ENCODE measurements around the gene CNKSR2.
A peak's percentile ranks its signal among the peaks of the same experiment; 100 is the strongest.
"Not testable (repeated sequence)": the region's sequence is repeated elsewhere in the genome, so short reads cannot be mapped to it uniquely, and the experiment has no call there.

CNKSR2 gene

DNA sequence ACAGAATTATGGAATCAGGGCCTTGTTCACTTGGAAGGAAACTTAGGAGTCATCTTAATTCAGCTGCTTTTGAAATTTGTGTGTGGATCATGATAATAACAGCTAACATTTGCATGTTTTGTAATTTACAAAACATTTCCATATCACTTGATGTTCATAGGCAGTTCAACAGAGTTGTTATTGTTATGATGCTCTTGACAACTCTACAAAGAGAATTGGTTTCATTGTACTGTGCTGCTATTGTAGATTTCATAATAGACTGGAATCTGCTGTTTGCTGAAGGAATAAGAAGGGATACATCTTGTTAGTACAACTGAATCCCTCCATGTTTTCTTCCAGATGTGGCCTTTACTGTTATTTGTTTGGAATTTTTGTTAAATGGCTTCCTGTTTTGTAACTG lies 83.5 kb downstream of the CNKSR2 start:
- DNase-seq = no peak

DNA sequence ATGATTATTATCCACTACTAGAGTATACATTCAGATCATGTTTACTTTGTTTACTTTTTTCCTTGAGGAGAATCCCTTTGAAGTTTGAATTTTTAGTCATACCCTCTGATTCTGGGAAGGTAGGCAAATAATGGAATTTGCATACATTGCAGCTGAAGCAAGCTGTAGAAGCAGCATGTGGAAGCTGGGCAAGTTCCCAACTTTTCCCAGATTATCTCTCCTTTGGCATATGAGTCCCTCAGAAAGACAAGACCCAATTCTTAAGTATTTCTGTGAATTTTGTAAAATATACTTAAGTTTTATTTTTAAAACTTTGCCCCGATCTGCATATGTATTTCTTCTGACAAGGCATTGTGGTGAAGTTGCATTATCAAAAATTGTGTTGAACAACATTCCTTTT lies 94.9 kb downstream of the CNKSR2 start:
- no peak for DNase-seq

DNA sequence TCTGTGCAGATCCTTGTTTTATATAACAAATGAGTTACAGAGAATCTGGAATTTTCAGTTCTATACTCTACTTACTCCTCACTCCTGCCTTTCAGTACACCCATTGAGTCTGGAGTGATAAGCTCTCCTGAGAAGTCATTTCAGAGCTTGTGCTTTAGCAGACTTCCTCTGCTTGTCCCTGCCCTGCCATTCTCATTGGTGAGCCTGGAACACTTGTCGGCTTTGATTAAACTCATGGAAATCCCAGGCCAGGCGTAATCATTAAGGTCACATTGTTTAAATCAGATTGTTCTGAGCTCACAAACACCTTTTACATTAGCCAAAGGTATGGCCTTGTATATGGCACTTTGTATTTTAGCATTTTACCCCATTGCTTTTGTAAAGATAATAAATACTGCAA lies 102.7 kb downstream of the CNKSR2 start:
- no peak for DNase-seq

DNA sequence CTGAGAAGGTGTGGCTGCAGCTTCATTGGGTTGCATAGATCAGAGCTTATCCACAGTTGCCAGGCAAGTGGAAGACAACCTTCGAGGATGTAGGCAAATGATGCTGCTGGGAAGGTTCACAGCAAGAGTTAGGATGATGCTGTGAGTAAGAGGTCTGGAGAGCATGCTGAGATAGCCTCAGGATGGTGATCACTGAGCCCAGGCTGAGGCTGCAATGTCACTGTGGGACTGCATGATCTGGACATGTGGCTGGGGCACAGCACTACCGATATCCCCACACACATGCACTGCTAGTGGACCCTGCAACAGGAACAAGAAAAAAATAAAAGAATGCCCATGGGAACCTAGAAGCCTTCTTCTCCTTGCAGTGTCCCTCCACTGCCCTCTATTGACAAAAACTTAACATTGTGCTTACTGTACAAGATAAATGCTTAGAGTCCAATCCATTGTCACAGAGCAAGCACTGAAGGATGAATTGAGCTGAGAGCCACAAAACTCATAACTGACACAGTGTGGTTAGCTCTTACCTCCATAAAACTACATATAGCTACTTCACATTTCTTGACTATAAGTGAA lies 105.6 kb downstream of the CNKSR2 start:
- peak; percentile 14 for DNase-seq

DNA sequence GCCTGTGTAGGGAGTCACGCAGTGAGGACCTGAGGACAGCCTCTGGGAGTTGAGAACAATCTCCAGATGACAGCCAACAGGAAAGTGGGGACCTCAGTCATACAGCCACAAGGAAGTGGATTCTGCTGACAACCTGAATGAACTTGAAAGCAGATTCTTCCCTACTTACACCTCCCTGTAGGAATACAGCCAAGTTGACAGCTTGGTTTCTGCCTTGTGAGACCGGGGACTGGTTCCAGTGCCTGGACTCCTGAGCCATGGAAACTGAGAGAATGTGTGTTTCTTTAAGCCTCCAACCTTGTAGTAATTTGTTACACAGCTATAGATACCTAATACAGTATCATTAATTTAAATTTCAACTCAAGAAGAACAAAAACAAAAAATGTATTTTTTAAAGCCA lies 107.5 kb downstream of the CNKSR2 start:
- no peak for DNase-seq

DNA sequence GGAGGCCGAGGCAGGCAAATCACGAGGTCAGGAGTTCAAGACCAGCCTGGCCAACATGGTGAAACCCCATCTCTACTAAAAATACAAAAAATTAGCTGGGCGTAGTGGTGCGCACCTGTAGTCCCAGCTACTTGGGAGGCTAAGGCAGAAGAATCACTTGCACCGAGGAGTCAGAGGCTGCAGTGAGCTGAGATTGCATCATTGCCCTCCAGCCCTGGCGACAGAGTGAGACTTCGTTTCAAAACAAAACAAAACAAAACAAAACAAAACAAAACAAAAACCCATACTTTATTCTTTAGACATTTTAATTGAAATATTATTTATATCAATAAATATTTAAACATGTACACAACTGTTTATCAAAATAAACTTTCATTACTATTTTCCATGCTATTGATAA lies 109.8 kb downstream of the CNKSR2 start:
- not testable (repeated sequence) for DNase-seq

DNA sequence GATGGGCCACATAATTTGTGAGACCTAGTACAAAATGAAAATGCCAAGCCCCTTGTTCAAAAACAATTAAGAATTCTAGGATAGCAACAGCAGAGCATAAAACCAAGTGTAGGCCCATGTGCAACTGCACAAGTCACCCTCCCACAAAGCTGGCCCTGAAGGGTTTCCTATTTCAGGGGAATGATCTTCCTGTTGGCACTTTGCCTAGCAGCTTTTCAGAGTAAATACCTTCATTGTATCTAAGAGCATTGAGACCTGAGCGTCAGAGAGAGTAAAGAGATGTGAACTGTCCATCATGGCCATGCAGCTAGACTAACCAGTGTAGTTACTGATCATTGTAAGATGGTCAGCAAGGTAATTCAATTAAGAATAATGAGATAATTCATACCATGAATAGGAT lies 113.6 kb downstream of the CNKSR2 start:
- no peak for DNase-seq

DNA sequence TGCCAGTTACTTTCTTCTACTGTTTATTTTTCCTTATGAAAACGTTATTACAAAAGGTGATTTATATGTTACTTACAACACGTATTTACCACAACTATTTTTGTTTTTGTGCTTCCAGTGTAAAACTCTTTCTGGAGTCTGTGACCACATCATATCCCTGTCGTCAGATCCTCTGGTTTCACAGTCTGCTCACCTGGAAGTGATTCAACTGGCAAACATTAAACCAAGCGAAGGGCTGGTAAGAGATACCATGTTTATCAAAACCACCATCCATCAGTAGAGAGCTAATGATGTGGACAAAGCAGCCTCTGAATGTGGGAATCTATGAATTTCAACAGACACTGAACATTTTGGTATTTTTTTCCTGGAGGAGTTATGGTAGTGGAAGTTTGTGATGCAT lies 116.1 kb downstream of the CNKSR2 start:
- DNase-seq = no peak

DNA sequence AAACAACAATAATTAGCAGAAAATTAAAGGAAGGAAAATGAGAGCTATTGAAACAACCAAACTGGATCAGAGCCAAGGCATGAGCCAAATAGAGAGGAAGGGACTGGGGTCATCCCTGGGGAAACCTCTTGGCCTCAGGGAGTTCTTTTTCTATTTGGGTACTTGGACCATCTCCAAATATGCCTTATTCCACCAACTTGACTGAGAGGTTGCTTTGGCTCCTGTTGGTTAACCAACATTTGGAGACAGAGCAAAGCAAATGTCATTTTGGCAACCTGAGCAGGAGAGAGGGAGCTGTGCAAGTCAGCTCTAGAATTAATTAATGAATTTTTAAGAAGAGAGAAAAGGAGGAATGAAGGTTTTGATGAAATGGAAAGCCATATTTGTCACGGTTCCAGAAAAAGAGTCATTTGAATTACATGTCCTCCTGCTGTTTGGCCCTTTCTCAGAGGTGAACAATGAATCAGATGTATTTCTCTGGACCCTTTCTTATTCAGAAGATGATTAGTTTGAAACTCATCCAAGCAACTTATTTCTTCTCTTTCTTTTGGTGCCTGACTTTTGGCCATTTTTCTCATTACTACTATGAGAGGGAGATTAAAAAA lies 119.1 kb downstream of the CNKSR2 start:
- no peak for DNase-seq

DNA sequence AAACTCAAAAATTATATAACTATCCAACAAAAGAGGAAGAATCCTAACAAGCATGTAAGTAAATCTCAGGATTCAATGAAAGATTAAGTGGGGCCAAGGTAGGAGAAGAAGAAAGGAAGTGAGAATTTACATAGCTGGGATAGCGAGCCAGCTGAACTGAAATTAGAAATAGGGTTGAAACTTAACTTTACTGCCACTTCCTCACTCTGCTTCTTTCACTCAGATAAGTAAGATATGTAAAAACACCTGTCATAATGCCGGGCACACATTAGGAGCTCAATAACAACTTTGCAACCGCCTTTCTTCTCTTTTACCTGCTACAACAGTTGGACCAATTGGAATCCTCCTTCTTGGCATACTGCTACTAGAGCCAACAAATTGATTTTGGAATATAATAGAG lies 129.4 kb downstream of the CNKSR2 start:
- DNase-seq = no peak

DNA sequence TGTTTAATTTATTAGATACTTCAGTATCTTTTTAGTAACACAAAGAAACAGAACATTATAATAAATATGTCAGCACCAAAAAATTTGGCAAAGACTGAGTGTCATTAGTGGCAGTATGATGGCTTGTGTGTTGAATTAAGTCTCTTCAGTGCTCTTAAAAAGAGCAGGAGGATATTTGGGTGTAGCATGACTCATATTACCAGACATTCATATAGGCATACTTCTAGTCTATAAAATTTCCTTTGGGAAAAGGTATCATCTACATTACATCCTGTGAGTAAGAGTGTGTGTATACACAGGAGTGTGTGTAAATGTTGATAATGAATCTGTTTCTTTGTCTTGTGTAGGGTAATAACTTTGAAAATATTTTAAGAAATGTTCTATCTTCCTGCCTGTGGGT lies 135.7 kb downstream of the CNKSR2 start:
- no peak for DNase-seq

DNA sequence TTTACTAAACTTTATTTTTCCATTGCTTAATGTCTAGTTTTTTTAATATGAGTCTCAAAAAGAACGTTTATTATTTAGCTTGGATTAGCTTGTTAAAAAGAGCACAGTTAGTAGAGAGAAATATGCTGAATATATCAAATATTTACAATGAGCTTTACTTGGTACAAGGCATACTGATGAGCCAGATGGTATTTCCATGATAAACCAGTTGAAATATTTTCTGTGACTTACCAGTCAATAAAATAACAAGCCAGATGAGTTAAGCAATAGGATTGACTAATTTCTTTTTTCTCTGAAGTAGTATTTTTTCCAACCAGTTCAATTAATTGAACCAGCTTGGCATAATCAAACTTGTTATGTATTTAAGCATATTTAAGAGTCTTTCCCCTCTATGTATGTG lies 149.8 kb downstream of the CNKSR2 start:
- DNase-seq = no peak

DNA sequence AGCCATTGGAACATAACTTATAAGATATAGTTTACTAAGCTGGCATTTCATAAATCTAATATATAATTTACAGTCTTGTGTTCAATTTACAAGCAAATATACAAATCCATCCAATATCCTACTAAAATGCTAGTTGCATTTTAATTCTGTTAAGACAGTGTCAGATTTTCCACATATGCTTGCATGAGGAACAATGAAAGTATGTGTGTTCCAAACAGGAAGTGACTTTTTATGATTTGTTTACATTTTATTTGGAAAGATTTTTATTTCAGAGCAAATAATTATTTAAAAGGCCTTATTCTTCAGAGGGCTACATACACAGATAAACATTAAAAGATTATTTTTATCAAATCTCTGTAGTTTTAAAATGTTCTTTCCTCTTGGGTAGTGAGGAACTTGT lies 153.9 kb downstream of the CNKSR2 start:
- no peak for DNase-seq

DNA sequence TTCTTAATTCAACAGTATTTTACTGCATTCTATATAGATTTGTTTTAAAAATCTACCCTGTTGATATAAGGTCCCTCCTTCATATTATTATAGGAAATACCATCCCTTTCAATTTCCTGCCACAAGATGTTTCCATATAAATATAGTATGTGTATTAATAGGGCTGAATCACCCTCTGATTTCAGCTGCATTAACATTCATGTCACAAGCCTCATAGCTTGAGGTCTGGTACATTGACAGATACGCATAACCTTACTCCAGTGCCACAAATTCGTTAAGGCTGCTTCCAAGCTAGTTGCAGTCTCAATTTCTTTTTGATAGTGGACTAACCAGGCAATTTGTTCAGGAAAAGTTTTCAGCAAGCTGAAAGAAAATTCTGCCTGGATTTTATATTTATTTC lies 155.6 kb downstream of the CNKSR2 start:
- DNase-seq = no peak

DNA sequence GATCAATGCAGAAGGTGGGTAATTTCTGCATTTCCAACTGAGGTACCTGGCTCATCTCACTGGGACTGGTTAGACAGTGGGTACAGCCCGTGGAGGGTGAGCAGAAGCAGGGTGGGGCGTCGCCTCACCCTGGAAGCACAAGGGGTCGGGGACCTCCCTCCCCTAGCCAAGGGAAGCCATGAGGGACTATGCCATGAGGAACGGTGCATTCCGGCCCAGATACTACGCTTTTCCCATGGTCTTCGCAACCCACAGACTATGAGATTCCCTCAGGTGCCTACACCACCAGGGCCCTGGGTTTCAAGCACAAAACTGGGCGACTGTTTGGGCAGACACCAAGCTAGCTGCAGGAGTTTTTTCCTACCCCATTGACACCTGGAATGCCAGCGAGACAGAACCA lies 170.4 kb downstream of the CNKSR2 start:
- not testable (repeated sequence) for DNase-seq

DNA sequence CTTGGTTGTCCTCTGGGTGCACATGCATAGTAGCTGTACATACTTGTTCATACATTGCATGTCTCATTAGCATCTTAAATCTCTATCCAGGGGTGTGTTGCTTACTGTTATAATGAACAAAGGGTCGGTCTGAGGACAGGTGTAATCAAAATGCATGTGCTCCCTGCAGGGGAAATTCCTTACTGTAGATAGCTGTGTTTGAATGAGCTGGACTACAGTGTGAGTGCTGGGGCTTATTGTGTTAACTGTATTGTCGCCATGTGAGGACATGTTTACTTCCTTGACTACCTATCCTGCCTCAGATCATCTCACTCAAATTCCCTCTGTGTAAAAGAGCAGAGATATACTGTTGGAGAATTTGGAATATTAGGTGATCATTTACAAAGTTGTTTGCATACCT lies 185.2 kb downstream of the CNKSR2 start:
- no peak for DNase-seq

DNA sequence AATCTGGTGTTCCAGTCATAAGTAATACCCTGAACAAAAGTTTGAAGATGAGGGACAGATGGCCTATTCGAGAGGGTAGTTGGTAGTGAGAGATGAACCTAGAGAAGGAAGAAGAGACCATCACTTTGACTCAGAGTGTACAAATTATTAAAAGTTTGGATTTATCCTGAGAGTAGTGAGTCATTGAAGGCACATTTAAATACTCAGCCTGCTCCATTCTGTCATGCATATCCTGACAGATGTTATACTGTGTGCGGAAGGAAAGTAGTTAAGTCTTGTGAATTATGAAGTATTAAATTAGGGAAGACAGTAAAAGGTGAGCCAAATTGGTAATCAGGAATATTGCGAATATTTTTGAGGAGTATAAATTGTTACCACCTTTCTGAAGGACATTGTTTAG lies 190.8 kb downstream of the CNKSR2 start:
- DNase-seq = no peak

DNA sequence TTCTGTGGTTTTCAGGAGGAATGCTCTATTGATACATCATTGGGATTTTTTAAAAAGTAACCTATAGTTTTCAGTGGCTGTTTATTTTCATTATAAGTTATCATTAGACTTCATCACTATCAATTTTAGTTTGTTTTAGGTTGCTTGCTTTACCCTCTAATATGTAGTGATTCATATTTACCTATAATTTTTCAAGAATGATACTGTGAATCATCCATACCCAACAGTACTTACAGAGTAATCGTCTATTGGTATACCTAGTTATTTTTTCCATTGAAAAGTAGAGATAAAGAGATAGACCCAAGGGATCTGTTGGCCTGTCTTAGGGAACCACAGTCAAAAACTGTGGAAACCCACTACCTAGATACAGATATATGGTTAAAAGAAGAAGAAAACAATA lies 200.6 kb downstream of the CNKSR2 start:
- DNase-seq = no peak

DNA sequence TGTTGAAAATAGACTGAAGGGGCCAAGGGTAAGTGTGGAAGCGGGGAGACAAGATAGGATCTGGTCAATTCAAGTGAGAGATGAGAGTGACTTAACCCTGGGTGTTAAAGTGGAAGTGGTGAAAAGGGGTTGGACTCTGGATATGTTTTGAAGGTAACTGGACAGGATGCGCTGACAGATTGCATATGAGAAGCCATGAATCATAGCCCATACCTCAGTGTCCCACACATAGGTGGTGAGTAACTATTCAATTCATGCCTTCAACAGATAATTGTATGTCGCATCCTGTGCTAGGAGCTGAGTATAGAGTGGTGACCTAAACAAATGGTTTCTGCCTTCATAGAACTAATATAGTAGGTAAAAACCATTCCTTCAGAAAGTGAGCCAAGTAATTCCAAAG lies 207.3 kb downstream of the CNKSR2 start:
- no peak for DNase-seq

DNA sequence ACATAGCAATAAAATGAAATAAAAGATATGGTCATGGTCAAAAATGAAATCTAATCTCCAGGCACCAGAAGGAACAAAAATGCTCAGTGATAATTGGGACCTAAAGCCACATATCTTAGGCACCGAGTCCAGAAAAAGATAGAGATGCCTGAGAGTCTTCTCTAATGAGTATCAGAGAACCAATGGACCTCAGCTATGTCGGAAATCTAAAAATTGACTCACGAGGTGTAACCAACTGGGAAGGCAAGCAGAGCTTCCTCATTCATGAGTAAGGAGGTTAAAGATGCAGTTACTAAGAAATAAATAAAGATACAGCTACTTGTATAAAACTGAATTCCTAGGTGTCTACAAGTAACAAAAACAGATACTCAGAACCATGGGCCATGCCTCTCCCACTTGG lies 211.8 kb downstream of the CNKSR2 start:
- no peak for DNase-seq

DNA sequence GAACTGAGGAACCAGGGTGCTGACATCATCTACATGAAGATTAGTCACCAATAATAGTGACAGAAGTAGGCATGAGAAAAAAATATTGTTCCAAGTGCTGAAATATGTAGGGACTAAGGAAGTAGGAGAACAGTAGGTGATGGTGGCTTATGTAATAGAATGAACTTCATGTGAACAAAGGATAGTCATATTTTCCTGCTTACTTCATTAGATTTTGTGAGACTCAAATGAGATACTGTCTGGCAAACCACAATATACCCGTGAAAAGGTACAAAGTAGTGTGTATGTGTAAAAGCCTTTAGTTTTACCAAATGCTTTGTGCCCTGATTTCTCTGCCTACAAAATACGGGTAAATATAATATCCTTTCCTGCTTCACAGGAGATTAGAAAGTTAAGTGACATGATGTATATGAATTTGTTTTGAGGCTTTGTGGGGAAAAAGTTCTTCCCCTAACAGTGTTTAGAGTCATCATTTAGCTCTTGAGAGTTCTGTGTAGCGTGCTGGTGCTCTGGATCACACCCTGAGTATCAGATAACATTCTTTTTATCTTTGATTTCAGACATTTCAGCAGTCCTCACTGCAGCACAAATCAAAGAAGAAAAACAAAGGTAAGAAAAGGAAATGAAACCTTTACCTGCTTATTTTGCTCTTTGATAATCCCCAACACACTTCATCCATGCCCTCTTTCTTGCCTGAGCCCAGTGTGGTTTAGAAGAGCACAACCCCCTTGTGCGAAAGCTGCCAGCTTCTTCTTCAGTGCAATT lies 216.0 kb downstream of the CNKSR2 start:
- no peak for DNase-seq

DNA sequence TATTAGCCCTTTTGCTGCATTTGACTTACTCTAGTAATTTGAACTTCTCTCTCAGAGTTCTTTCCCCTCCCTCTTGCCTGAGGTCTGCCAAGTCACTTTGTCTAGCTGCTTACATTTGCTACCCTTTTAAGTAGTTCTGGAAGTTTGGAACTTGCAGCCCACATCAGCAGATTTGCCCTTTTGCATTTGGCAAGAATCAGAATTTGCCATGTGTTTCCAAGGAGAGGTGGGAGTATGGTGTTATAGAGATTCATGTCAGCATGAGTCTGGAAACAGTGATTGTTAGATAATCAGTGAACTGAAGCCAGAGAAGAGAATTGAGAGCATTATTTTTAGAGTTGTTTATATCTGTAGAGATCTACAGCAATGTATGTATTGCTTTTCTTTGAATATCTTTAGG lies 231.8 kb downstream of the CNKSR2 start:
- DNase-seq = no peak

DNA sequence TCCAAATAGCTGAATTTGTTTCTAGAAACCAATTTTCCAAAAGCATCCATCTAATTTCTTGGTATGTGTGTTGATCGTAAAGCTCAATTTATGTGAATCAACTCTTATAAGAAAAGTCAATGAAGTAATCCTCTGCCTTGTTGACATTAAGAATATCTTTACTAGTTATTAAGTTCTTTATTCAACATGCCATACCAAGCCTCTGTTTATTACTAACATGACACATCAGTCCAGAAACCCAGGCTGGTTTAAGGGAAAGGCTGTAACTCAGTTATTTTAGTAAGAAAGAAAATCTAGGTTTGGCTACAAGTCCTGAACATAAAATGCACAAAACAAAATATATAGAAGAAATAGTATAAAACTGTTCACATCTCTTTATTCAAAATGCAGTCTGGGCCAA lies 235.9 kb downstream of the CNKSR2 start:
- DNase-seq = no peak

DNA sequence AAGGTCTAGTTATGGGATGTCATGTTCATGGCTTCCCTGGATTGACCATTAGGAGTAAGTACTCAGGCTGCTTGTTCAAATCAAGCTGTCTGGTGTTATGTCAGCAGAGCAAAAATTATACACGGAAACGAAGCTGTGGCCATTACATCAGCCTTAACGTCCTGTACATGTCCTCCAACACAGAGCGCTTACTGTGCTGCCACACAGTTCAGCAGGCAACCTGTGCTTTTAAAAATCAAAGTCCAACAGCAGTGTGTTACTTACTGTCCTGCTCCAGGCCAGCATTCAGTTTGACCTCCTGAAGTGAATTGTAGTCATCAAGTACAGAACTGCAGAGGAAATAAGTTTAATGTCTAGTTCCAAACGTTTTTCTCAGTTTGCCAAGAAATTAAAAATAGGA lies 237.9 kb downstream of the CNKSR2 start:
- no peak for DNase-seq

DNA sequence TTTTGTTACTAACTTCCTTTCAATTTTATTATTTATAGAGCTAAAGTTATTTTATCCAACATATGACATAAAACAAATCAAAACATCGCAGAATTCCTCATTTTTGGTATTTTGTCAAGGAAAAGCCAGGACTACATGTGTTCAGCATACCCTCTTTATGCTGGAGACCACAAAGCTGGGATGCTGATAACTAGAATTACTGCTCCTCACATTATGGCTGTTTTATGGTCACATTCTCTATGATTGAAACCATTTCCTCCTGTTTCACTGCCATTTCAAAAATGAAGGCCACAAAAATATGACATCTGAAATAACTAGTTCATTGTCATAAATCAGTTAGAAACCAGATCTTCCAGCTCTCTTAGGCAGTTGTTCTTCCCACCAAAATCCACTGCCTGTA lies 242.2 kb downstream of the CNKSR2 start:
- DNase-seq = no peak
